C4-2B (cell line): ENCODE measurements around the gene CABP2.

Experiments used
- CTCF ChIP-seq: fragments of 450-650 bp; conservative IDR thresholded peaks from 2 replicates; pipeline ENCODE4 v1.5.1; 2017; ENCODE audit warnings: mild to moderate bottlenecking
- ZFX ChIP-seq: fragments of 450-650 bp; IDR thresholded peaks from 2 replicates; pipeline ENCODE4 v1.6.1; 2017

- TF ChIP-seq CTCF (no peak), ZFX (no peak)
Observed at GRCh38 chr11:67517784-67518552, 5.3 kb downstream of the CABP2 start.
